Trophoblast cell (in vitro differentiated cells and primary cell): ENCODE data around the gene IGSF8.
"Not testable (repeated sequence)": the region's sequence is repeated elsewhere in the genome, so short reads cannot be mapped to it uniquely, and the experiment has no call there.

ENCODE experiments used
- DNase-seq, 2 donors: peaks; one replicate each; pipeline ENCODE4 v3.0.0-alpha.2; 2016
- H2AFZ ChIP-seq: 2 replicates; pipeline ENCODE4 v1.6.1; 2013; ENCODE audit warnings: low read length, moderate library complexity, mild to moderate bottlenecking; ENCODE audit not compliant: insufficient read depth, poor library complexity
- H2AK5ac ChIP-seq: 2 replicates; pipeline ENCODE4 v1.6.1; 2013; ENCODE audit warnings: mild to moderate bottlenecking, low read length
- H2BK120ac ChIP-seq: 2 replicates; pipeline ENCODE4 v1.6.1; 2013; ENCODE audit warnings: low read length, mild to moderate bottlenecking, moderate library complexity; ENCODE audit not compliant: insufficient read depth, poor library complexity
- H2BK12ac ChIP-seq: 2 replicates; pipeline ENCODE4 v1.6.1; 2013; ENCODE audit warnings: mild to moderate bottlenecking, low read length, moderate library complexity
- H2BK5ac ChIP-seq: 2 replicates; pipeline ENCODE4 v1.6.1; 2013; ENCODE audit warnings: low read length, low read depth, moderate library complexity, mild to moderate bottlenecking; ENCODE audit not compliant: poor library complexity
- H3K14ac ChIP-seq: 2 replicates; pipeline ENCODE4 v1.6.1; 2013; ENCODE audit warnings: mild to moderate bottlenecking, low read length
- H3K18ac ChIP-seq: 2 replicates; pipeline ENCODE4 v1.6.1; 2013; ENCODE audit warnings: mild to moderate bottlenecking, low read length
- H3K23ac ChIP-seq: 2 replicates; pipeline ENCODE4 v1.6.1; 2013; ENCODE audit warnings: low read length
- H3K27ac ChIP-seq: 2 replicates; pipeline ENCODE4 v1.5.1; 2013; ENCODE audit warnings: low read depth, mild to moderate bottlenecking, inconsistent platforms, low read length, moderate library complexity
- H3K27me3 ChIP-seq: 2 replicates; pipeline ENCODE4 v1.6.1; 2013; ENCODE audit warnings: inconsistent platforms, mild to moderate bottlenecking, low read length, moderate library complexity; ENCODE audit not compliant: insufficient read depth
- H3K36me3 ChIP-seq, 2 experiments: 1 replicate in 1 of 2; 2 replicates in 1 of 2; pipeline ENCODE4 v1.6.1; 2013; ENCODE audit warnings: low read length in 2 of 2, mild to moderate bottlenecking in 2 of 2, moderate library complexity in 1 of 2; ENCODE audit not compliant: insufficient read depth in 2 of 2, control insufficient read depth in 1 of 2
- H3K4ac ChIP-seq: 2 replicates; pipeline ENCODE4 v1.6.1; 2013; ENCODE audit warnings: low read depth, mild to moderate bottlenecking, low read length, moderate library complexity
- H3K4me1 ChIP-seq, 2 experiments: 1 replicate in 1 of 2; 2 replicates in 1 of 2; pipeline ENCODE4 v1.6.1; 2013; ENCODE audit warnings: low read length in 2 of 2, mild to moderate bottlenecking in 2 of 2, moderate library complexity in 1 of 2; ENCODE audit not compliant: insufficient read depth in 2 of 2, control insufficient read depth in 1 of 2
- H3K4me2 ChIP-seq: 2 replicates; pipeline ENCODE4 v1.6.1; 2013; ENCODE audit warnings: inconsistent platforms, mild to moderate bottlenecking, low read length, moderate library complexity
- H3K4me3 ChIP-seq: 2 replicates; pipeline ENCODE4 v1.5.1; 2013; ENCODE audit warnings: mild to moderate bottlenecking, low read depth, low read length, inconsistent platforms
- H3K79me1 ChIP-seq: one replicate; pipeline ENCODE4 v1.6.1; 2013; ENCODE audit warnings: low read length
- H3K79me2 ChIP-seq: 2 replicates; pipeline ENCODE4 v1.6.1; 2013; ENCODE audit warnings: low read length, mild to moderate bottlenecking; ENCODE audit not compliant: control insufficient read depth, insufficient read depth, poor library complexity
- H3K9ac ChIP-seq: 2 replicates; pipeline ENCODE4 v1.6.1; 2013; ENCODE audit warnings: mild to moderate bottlenecking, low read length
- H3K9me3 ChIP-seq: 2 replicates; pipeline ENCODE4 v1.6.1; 2013; ENCODE audit warnings: low read depth, mild to moderate bottlenecking, control low read depth, inconsistent platforms, low read length; ENCODE audit not compliant: insufficient read depth
- H4K12ac ChIP-seq: 2 replicates; pipeline ENCODE4 v1.6.1; 2013; ENCODE audit warnings: low read depth, mild to moderate bottlenecking, low read length, moderate library complexity
- H4K8ac ChIP-seq: 2 replicates; pipeline ENCODE4 v1.6.1; 2013; ENCODE audit warnings: low read depth, mild to moderate bottlenecking, low read length, moderate library complexity
- H4K91ac ChIP-seq: one replicate; pipeline ENCODE4 v1.6.1; 2013; ENCODE audit warnings: low read depth, mild to moderate bottlenecking, low read length, moderate library complexity
- WGBS: extraction: QIAGEN DNeasy Blood & Tissue Kit; methylation state at CpG from one replicate; pipeline ENCODE4 v1.1.7; 2013; ENCODE audit warnings: missing lambda C conversion rate; ENCODE audit not compliant: insufficient read length, insufficient coverage; ENCODE audit errors: extremely low coverage; 5-methylcytosine and 5-hydroxymethylcytosine counted together

IGSF8 gene

DNA sequence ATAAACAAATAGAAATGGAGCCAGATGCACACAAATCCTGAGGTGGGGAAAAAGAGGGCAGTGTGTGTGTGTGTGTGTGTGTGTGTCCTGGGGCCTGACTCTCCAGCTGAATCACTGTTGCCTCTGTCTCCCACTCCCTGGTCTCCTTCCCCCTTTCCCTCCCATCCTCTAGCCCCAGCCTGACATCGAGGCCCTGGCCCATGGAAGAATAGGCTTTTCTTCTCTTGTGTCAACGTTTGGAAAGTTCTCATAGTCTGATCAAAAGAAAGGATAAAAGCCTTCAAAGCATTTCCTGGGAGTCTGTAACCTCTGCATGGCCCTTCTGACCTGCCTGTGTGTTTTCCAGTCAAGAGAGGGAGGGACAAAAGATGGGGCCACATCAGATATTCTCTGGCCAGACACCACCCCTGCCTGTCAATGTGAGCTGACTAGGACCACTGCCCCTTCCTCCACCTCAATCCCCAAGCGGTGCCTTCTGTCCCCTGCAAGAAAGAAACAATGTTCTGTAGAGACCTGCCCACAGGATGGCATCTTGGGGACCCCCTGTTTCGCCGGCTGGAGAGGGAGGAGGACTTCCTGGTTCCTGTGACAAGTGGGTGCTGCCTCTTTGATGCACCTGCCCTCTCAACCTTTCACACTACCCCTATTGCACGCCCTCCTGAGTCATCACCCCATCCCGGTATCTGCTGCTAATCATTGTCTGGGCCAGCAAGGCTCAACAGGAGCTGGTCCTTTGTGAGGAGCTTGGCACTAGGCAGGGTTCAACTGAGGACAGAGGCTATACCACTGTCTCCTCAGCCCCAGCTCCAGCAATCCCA, 44.7 kb downstream of the IGSF8 start:
- H3K4me2 ChIP-seq = no peak overlapping the region
- DNase-seq = peak in 1 of 2 donors; percentile 9
- no peaks in the 10 kb centered on the region for H3K27me3 ChIP-seq
- H2AK5ac ChIP-seq = no peak overlapping the region
- no peaks in the 10 kb centered on the region for H3K36me3 ChIP-seq
- H3K79me1 ChIP-seq = no peaks in the 10 kb centered on the region
- no peak overlapping the region for H3K14ac ChIP-seq
- no peak overlapping the region for H3K4ac ChIP-seq
- no peak overlapping the region for H2BK12ac ChIP-seq
- no CpG with 5 or more reads among the region's 7 CpGs for WGBS
- H3K27ac ChIP-seq = no peak overlapping the region
- H3K18ac ChIP-seq = no peak overlapping the region
- no peak overlapping the region for H4K8ac ChIP-seq
- no peak overlapping the region for H3K4me3 ChIP-seq
- no peaks in the 10 kb centered on the region for H3K9me3 ChIP-seq
- H2BK120ac ChIP-seq = no peak overlapping the region
- no peak overlapping the region for H3K9ac ChIP-seq
- H3K4me1 ChIP-seq = no peaks in the 10 kb centered on the region
- no peaks in the 10 kb centered on the region for H3K79me2 ChIP-seq
- H3K23ac ChIP-seq = no peak overlapping the region
- H2AFZ ChIP-seq = no peak overlapping the region
- H4K91ac ChIP-seq = no peak overlapping the region
- H4K12ac ChIP-seq = no peak overlapping the region
- no peak overlapping the region for H2BK5ac ChIP-seq

DNA sequence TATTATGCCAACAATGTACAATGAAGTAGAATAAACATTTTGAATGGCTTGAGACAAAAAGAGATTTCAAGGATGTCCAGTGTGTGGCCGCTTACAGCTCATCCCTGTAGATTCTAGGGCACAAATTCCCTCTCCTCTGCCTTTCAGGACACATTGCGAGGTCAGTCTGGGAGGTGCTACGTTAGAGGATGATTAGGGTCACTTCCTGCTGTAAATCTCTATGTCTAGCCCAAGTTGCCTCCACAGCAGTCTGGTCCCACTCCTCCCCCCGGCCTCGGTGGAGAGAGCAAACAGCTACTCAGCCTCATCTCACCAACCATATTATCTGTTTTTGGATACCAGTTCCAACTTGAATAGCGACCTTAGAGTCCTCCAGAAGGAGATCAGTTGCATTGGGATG, 45.5 kb downstream of the IGSF8 start:
- Histone ChIP-seq H3K4ac (no peak overlapping the region), H3K18ac (no peak overlapping the region), H3K4me2 (no peak overlapping the region), H2AFZ (no peak overlapping the region), H3K9ac (no peak overlapping the region), H3K79me1 (no peaks in the 10 kb centered on the region), H3K4me1 (no peaks in the 10 kb centered on the region), H2BK120ac (no peak overlapping the region), H4K91ac (no peak overlapping the region), H3K14ac (no peak overlapping the region), H3K27ac (no peak overlapping the region), H2AK5ac (no peak overlapping the region), H4K8ac (no peak overlapping the region), H3K79me2 (no peaks in the 10 kb centered on the region), H3K23ac (no peak overlapping the region), H3K27me3 (no peaks in the 10 kb centered on the region), H3K36me3 (no peaks in the 10 kb centered on the region), H2BK12ac (no peak overlapping the region), H4K12ac (no peak overlapping the region), H3K4me3 (peak overlapping the region; percentile 23), H2BK5ac (no peak overlapping the region), H3K9me3 (no peaks in the 10 kb centered on the region)
- WGBS = no CpG with 5 or more reads among the region's 6 CpGs
- no peak for DNase-seq

DNA sequence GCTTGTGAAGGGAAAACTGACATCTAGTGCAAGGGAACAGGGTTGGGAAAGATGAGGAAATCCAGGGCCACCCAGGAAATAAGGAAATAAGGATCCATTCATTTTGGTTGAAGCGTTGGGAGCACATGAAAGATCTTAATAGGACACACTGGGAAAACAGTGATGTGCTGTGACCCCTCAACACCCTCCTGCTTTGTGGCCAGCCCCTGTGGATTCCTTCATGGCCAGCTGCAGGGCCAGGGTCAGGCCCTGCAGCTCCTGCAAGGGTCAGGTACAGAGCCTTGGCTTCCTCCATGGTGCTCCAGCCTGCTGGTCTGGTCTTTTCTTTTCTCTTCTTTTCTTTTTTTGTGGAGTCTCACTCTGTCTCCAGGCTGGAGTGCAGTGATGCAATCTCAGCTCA, 47.8 kb downstream of the IGSF8 start:
- H2BK5ac ChIP-seq = no peak overlapping the region
- no peak overlapping the region for H3K27ac ChIP-seq
- H3K18ac ChIP-seq = no peak overlapping the region
- H3K79me1 ChIP-seq = no peaks in the 10 kb centered on the region
- no peak overlapping the region for H4K12ac ChIP-seq
- H3K27me3 ChIP-seq = no peaks in the 10 kb centered on the region
- WGBS = no CpG with 5 or more reads among the region's 1 CpG
- no peaks in the 10 kb centered on the region for H3K9me3 ChIP-seq
- H2BK12ac ChIP-seq = no peak overlapping the region
- DNase-seq = no peak
- no peaks in the 10 kb centered on the region for H3K4me1 ChIP-seq
- H3K79me2 ChIP-seq = no peaks in the 10 kb centered on the region
- H3K9ac ChIP-seq = no peak overlapping the region
- H3K4me2 ChIP-seq = no peak overlapping the region
- H3K4ac ChIP-seq = no peak overlapping the region
- no peak overlapping the region for H3K23ac ChIP-seq
- H2BK120ac ChIP-seq = no peak overlapping the region
- no peak overlapping the region for H4K8ac ChIP-seq
- H4K91ac ChIP-seq = no peak overlapping the region
- no peak overlapping the region for H3K14ac ChIP-seq
- H2AFZ ChIP-seq = no peak overlapping the region
- H3K4me3 ChIP-seq = no peak overlapping the region
- no peaks in the 10 kb centered on the region for H3K36me3 ChIP-seq
- no peak overlapping the region for H2AK5ac ChIP-seq

DNA sequence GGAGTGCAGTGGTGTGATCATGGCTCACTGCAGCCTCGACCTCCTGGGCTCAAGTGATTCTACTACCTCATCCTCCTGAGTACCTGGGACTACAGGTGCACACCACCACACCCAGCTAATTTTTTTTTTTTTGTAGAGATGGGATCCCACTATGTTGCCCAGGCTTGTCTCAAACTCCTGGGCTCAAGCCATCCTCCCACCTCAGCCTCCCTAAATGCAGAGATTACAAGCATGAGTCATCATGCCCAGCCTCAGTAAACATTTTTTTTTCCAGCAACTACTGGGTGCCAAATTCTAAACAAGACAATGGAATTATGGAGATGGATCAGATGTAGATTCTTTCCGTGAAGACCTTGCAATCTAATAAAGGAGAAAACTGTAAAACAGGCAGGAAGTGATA, 48.2 kb downstream of the IGSF8 start:
- not testable (repeated sequence) for DNase-seq, H3K4ac ChIP-seq, H2BK5ac ChIP-seq, H3K79me2 ChIP-seq, H4K8ac ChIP-seq, H3K4me1 ChIP-seq, H3K27me3 ChIP-seq, H4K91ac ChIP-seq, H3K18ac ChIP-seq, H3K9ac ChIP-seq, H2BK120ac ChIP-seq, H3K36me3 ChIP-seq, H3K23ac ChIP-seq, H3K4me3 ChIP-seq, H3K27ac ChIP-seq, H3K79me1 ChIP-seq, H3K14ac ChIP-seq, H2BK12ac ChIP-seq, H4K12ac ChIP-seq, H2AK5ac ChIP-seq, H3K9me3 ChIP-seq, H2AFZ ChIP-seq, H3K4me2 ChIP-seq
- no CpG with 5 or more reads among the region's 2 CpGs for WGBS
